ENCODE data around the gene DNAJC19.

DNA sequence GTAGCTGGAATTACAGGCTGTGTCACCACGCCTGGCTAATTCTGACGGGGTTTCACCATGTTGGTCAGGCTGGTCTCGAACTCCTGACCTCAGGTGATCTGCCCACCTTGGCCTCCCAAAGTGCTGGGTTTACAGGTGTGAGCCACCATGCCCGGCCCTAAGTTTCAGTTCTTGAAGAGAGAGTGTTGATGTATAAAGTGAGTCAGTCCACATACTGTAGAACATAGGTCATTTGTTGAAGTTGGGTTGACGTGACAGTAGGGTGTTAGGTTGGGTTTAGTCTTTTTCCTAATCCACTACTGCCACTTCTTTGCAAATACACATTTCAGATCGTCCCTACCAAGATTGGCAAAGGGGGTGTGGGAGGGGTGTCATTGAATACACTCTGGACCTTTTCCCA lies 15.2 kb downstream of the DNAJC19 start:
- TF ChIP-seq, protein P1, sequence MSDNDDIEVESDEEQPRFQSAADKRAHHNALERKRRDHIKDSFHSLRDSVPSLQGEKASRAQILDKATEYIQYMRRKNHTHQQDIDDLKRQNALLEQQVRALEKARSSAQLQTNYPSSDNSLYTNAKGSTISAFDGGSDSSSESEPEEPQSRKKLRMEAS (IDR thresholded peaks at IDR 0.05): no peak
- no peak for TF ChIP-seq YY1 (IDR thresholded peaks at IDR 0.05; ENCODE audit: low read depth)
- no peak for TF ChIP-seq RAD21 (IDR thresholded peaks at IDR 0.05; ENCODE audit: low read depth)
- no peak for TF ChIP-seq TAF1 (IDR thresholded peaks at IDR 0.05; ENCODE audit: low read depth)
- TF ChIP-seq EP300 (IDR thresholded peaks at IDR 0.05; ENCODE audit: borderline replicate concordance): no peak
- TF ChIP-seq ZBTB7A (IDR thresholded peaks at IDR 0.05; ENCODE audit: low read depth): no peak
- TF ChIP-seq CEBPB (IDR thresholded peaks at IDR 0.05): no peak
- no peak for TF ChIP-seq EGR1 (IDR thresholded peaks at IDR 0.05)
- TF ChIP-seq REST (IDR thresholded peaks at IDR 0.05; ENCODE audit: low read depth): no peak

Measured in Ishikawa (cell line).